GM12874 (cell line): ENCODE results near the gene POF1B.

Experiments used
- CTCF ChIP-seq: IDR thresholded peaks from 2 replicates; pipeline ENCODE4 v1.5.1; 2011; ENCODE audit warnings: low read depth, mild to moderate bottlenecking, control low read depth, low read length, moderate library complexity; ENCODE audit not compliant: insufficient read depth

The POF1B gene

GRCh38 chrX:85303544-85303943, 75.9 kb downstream of the POF1B start:
- no peak for TF ChIP-seq CTCF

GRCh38 chrX:85288992-85289723, 90.3 kb downstream of the POF1B start:
- no peak for TF ChIP-seq CTCF

- no peak for TF ChIP-seq CTCF
Observed at GRCh38 chrX:85244450-85245211, 134.8 kb downstream of the POF1B start.

GRCh38 chrX:85243761-85244449, 135.6 kb downstream of the POF1B start, which contains the start of the genes SATL1 and ZNF711:
Gene SATL1 (minus strand): TSS chrX:85243779. CDS start chrX:85108968, 134,811 bp downstream.
Gene ZNF711 (plus strand): TSS chrX:85243991. CDS start chrX:85247573, 3,582 bp downstream.
- no peak for TF ChIP-seq CTCF

GRCh38 chrX:85243155-85243554, 136.3 kb downstream of the POF1B start:
- TF ChIP-seq CTCF, result no peak
